ENCODE results near the gene ANKMY1.
A peak's percentile ranks its signal among the peaks of the same experiment; 100 is the strongest.

Gene ANKMY1

GRCh38 chr2:240566203-240567136 lies 8.7 kb upstream of the ANKMY1 start:
- Histone ChIP-seq H3K36me3 (replicated peaks; ENCODE audit: low read depth, low read length) (peaks cover 6% of the 10 kb centered on the region), H2AFZ (ENCODE audit: low read depth, low read length) (peak overlapping the region; percentile 19; the same call in 1 of the 2 replicates), H3K4me1 (ENCODE audit: low read length) (peaks cover 46% of the 10 kb centered on the region), H4K20me1 (ENCODE audit: insufficient read depth, low read length) (peaks cover 9% of the 10 kb centered on the region; the same call in 1 of the 2 replicates), H3K9ac (ENCODE audit: low read length) (peak overlapping the region; percentile 97), H3K4me2 (ENCODE audit: low read length) (peak overlapping the region; percentile 100), H3K27ac (ENCODE audit: low read length) (peak overlapping the region; percentile 93), H3K79me2 (ENCODE audit: low read length) (peaks cover 33% of the 10 kb centered on the region), H3K4me3 (ENCODE audit: low read length) (peak overlapping the region; percentile 94), H3K27me3 (ENCODE audit: low read depth, low read length) (no peaks in the 10 kb centered on the region), H3K9me3 (ENCODE audit: insufficient read depth, low read length) (no peaks in the 10 kb centered on the region)
- peak; percentile 58 for TF ChIP-seq CTCF (IDR thresholded peaks at IDR 0.05; ENCODE audit: low read depth, low read length)
- TF ChIP-seq EZH2phosphoT487 (IDR thresholded peaks at IDR 0.05; ENCODE audit: low read depth): no peak

GRCh38 chr2:240565333-240566202 lies 7.8 kb upstream of the ANKMY1 start:
- H3K9me3 ChIP-seq (ENCODE audit: insufficient read depth, low read length): no peaks in the 10 kb centered on the region
- TF ChIP-seq EZH2phosphoT487 (IDR thresholded peaks at IDR 0.05; ENCODE audit: low read depth) (no peak), CTCF (IDR thresholded peaks at IDR 0.05; ENCODE audit: low read depth, low read length) (no peak)
- no peaks in the 10 kb centered on the region for H3K27me3 ChIP-seq (ENCODE audit: low read depth, low read length)
- peak overlapping the region; percentile 93 for H3K27ac ChIP-seq (ENCODE audit: low read length)
- H3K9ac ChIP-seq (ENCODE audit: low read length): peak overlapping the region; percentile 97
- peak overlapping the region; percentile 19; the same call in 1 of the 2 replicates for H2AFZ ChIP-seq (ENCODE audit: low read depth, low read length)
- H4K20me1 ChIP-seq (ENCODE audit: insufficient read depth, low read length): peaks cover 9% of the 10 kb centered on the region; the same call in 1 of the 2 replicates
- peaks cover 46% of the 10 kb centered on the region for H3K4me1 ChIP-seq (ENCODE audit: low read length)
- peak overlapping the region; percentile 94 for H3K4me3 ChIP-seq (ENCODE audit: low read length)
- peaks cover 28% of the 10 kb centered on the region for H3K79me2 ChIP-seq (ENCODE audit: low read length)
- peaks cover 6% of the 10 kb centered on the region for H3K36me3 ChIP-seq (replicated peaks; ENCODE audit: low read depth, low read length)
- peak overlapping the region; percentile 100 for H3K4me2 ChIP-seq (ENCODE audit: low read length)

DNA sequence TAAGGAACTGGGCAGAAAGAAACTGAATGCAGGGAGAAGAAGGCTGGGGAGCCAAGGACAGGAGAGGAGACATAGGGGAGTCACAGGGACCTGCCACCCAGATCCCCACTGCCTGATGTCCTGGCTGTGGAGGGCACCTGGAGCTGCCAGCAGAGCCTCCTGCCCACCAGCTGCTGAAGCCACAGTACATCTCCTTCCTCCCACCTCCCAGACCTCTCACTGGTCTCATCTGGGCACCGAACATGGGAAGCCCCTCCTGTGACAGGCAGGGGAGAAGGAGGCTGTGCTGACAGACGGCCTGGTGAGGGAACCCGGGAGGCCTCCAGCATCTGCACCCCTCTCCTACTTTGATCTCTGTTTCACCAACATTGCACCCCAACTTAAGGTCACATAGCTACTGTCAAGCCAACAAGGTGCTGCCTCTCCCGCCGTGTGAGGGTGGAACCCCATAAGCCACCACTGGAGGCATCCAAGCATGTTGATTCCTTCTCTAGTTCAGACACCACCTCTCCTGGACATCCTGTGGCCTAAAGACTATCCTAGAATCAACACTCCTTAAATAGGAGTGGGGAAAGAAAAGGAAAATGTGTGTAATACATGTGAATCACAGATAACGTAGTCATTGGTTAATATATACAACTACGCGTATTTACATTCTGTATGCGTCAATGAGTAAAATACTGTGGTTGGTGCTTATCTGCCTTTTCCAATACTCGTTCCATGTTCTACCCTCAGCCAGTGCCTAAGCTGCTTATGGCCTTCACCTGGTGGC lies 7.0 kb upstream of the ANKMY1 start:
- Histone ChIP-seq H3K27ac (ENCODE audit: low read length) (peak overlapping the region; percentile 93; the same call in 1 of the 2 replicates), H3K9ac (ENCODE audit: low read length) (peak overlapping the region; percentile 97; the same call in 1 of the 2 replicates), H3K79me2 (ENCODE audit: low read length) (peaks cover 30% of the 10 kb centered on the region), H3K27me3 (ENCODE audit: low read depth, low read length) (no peaks in the 10 kb centered on the region), H3K9me3 (ENCODE audit: insufficient read depth, low read length) (no peaks in the 10 kb centered on the region), H3K36me3 (replicated peaks; ENCODE audit: low read depth, low read length) (peaks cover 6% of the 10 kb centered on the region), H3K4me3 (ENCODE audit: low read length) (peak overlapping the region; percentile 94), H3K4me2 (ENCODE audit: low read length) (peak overlapping the region; percentile 100), H3K4me1 (ENCODE audit: low read length) (peaks cover 47% of the 10 kb centered on the region), H4K20me1 (ENCODE audit: insufficient read depth, low read length) (peaks cover 5% of the 10 kb centered on the region; the same call in 1 of the 2 replicates), H2AFZ (ENCODE audit: low read depth, low read length) (no peak overlapping the region)
- no peak for TF ChIP-seq EZH2phosphoT487 (IDR thresholded peaks at IDR 0.05; ENCODE audit: low read depth)
- TF ChIP-seq CTCF (IDR thresholded peaks at IDR 0.05; ENCODE audit: low read depth, low read length): no peak

Measured in OCI-LY3 (cell line).